Astrocyte (in vitro differentiated cells and primary cell): Measurements from ENCODE around the gene THBS1. TPM values are rescaled to one million over a fixed set of nuclear protein-coding genes. Genes with fewer than 3 reads are reported as not detected.

Experiments
- DNase-seq: peaks from one replicate; pipeline ENCODE4 v3.0.0-alpha.2; 2010; ENCODE audit warnings: low read depth
- FAIRE-seq: peaks from 2 replicates; lab custom pipeline; 2011; peaks lifted over from hg19 to GRCh38; lab: Jason Lieb, UNC
- H2AFZ ChIP-seq: 2 replicates; pipeline ENCODE4 v1.6.0; 2012; ENCODE audit warnings: low read depth, low read length, inconsistent platforms
- H3K27ac ChIP-seq: 2 replicates; pipeline ENCODE4 v1.5.1; 2011; ENCODE audit warnings: low read depth, low read length, inconsistent platforms
- H3K27me3 ChIP-seq: 2 replicates; pipeline ENCODE4 v1.6.0; 2011; ENCODE audit warnings: low read length, inconsistent platforms; ENCODE audit not compliant: insufficient read depth
- H3K36me3 ChIP-seq: 2 replicates; pipeline ENCODE4 v1.5.1; 2011; ENCODE audit warnings: low read length, inconsistent platforms; ENCODE audit not compliant: insufficient read depth
- H3K4me1 ChIP-seq: 2 replicates; pipeline ENCODE4 v1.5.1; 2011; ENCODE audit warnings: low read length, inconsistent platforms; ENCODE audit not compliant: insufficient read depth
- H3K4me2 ChIP-seq: 2 replicates; pipeline ENCODE4 v1.6.0; 2012; ENCODE audit warnings: low read length, inconsistent platforms
- H3K4me3 ChIP-seq: 2 replicates; pipeline ENCODE4 v1.5.1; 2011; ENCODE audit warnings: low read depth, mild to moderate bottlenecking, low read length, inconsistent platforms; ENCODE audit not compliant: insufficient read depth
- H3K79me2 ChIP-seq: 2 replicates; pipeline ENCODE4 v1.6.0; 2012; ENCODE audit warnings: mild to moderate bottlenecking, low read length, inconsistent platforms; ENCODE audit not compliant: insufficient read depth
- H3K9ac ChIP-seq: 2 replicates; pipeline ENCODE4 v1.6.0; 2012; ENCODE audit warnings: mild to moderate bottlenecking, low read length, inconsistent platforms
- H3K9me3 ChIP-seq: 2 replicates; pipeline ENCODE4 v1.5.1; 2012; ENCODE audit warnings: low read depth, mild to moderate bottlenecking, low read length, inconsistent platforms; ENCODE audit not compliant: insufficient read depth
- H4K20me1 ChIP-seq: 2 replicates; pipeline ENCODE4 v1.6.0; 2012; ENCODE audit warnings: low read length, inconsistent platforms; ENCODE audit not compliant: insufficient read depth
- H3K27ac Mint-ChIP-seq: one replicate; pipeline ENCODE4 v1.8.0; 2021; ENCODE audit warnings: mild to moderate bottlenecking, mixed read lengths; ENCODE audit not compliant: unreplicated experiment
- H3K27me3 Mint-ChIP-seq: one replicate; pipeline ENCODE4 v1.8.0; 2021; ENCODE audit warnings: low read depth, mixed read lengths; ENCODE audit not compliant: unreplicated experiment
- H3K36me3 Mint-ChIP-seq: one replicate; pipeline ENCODE4 v1.8.0; 2021; ENCODE audit warnings: low read depth, mixed read lengths; ENCODE audit not compliant: unreplicated experiment
- H3K4me1 Mint-ChIP-seq: one replicate; pipeline ENCODE4 v1.8.0; 2021; ENCODE audit warnings: low read depth, mixed read lengths; ENCODE audit not compliant: unreplicated experiment
- H3K4me3 Mint-ChIP-seq: one replicate; pipeline ENCODE4 v1.8.0; 2021; ENCODE audit warnings: mild to moderate bottlenecking, moderate library complexity, mixed read lengths; ENCODE audit not compliant: unreplicated experiment
- H3K9me3 Mint-ChIP-seq: one replicate; pipeline ENCODE4 v1.8.0; 2021; ENCODE audit warnings: mild to moderate bottlenecking, mixed read lengths; ENCODE audit not compliant: unreplicated experiment
- EZH2 ChIP-seq: IDR thresholded peaks from 2 replicates; pipeline ENCODE4 v1.6.1; 2012; ENCODE audit warnings: mild to moderate bottlenecking, low read length, inconsistent platforms; ENCODE audit not compliant: insufficient read depth
- total RNA-seq: library from RNA; stranded (reverse); gene quantifications from 2 replicates; pipeline ENCODE4 v1.2.1, GENCODE V29; 2021
- TF ChIP-seq, protein P1 (sequence below): IDR thresholded peaks from 2 replicates; pipeline ENCODE4 v1.5.1; 2011; ENCODE audit warnings: low read depth, mild to moderate bottlenecking, inconsistent platforms, low read length, moderate library complexity; ENCODE audit not compliant: insufficient read depth

Gene THBS1
- total RNA-seq, 1 donor from 2014 or later = 720 TPM

DNA sequence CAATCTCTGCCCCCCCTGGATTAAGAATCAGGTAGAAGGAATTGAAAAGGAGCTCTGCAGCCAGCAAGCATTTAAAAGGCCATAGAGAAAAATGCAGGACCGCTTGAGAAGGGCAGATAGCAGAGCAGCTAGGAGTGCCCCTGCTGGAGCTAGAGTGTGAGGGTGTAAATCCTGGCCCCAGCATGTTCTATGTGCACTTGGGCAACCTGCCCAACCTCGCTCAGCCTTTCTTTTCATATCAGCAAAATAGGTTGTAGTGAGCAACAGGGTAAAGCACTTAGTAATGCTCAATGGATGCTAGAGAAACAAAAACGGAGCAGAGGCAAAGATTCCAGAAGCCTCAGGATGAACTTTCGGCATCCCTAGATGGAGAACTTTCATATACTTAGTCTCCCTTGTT, 25.0 kb upstream of the THBS1 start:
- Histone ChIP-seq H3K27me3 (no peaks in the 10 kb centered on the region), H3K36me3 (no peaks in the 10 kb centered on the region), H3K4me3 (no peak overlapping the region), H3K4me1 (peaks cover 6% of the 10 kb centered on the region), H3K79me2 (no peaks in the 10 kb centered on the region), H4K20me1 (no peaks in the 10 kb centered on the region), H3K4me2 (no peak overlapping the region), H3K9ac (no peak overlapping the region), H2AFZ (no peak overlapping the region), H3K27ac (no peak overlapping the region), H3K9me3 (no peaks in the 10 kb centered on the region)
- Mint-ChIP-seq H3K27me3 (peaks cover 2% of the 10 kb centered on the region), H3K36me3 (no peaks in the 10 kb centered on the region), H3K27ac (no peak overlapping the region), H3K4me3 (no peak overlapping the region), H3K4me1 (peaks cover 5% of the 10 kb centered on the region), H3K9me3 (peaks cover 4% of the 10 kb centered on the region)
- TF ChIP-seq EZH2 = no peak
- TF ChIP-seq, protein P1, sequence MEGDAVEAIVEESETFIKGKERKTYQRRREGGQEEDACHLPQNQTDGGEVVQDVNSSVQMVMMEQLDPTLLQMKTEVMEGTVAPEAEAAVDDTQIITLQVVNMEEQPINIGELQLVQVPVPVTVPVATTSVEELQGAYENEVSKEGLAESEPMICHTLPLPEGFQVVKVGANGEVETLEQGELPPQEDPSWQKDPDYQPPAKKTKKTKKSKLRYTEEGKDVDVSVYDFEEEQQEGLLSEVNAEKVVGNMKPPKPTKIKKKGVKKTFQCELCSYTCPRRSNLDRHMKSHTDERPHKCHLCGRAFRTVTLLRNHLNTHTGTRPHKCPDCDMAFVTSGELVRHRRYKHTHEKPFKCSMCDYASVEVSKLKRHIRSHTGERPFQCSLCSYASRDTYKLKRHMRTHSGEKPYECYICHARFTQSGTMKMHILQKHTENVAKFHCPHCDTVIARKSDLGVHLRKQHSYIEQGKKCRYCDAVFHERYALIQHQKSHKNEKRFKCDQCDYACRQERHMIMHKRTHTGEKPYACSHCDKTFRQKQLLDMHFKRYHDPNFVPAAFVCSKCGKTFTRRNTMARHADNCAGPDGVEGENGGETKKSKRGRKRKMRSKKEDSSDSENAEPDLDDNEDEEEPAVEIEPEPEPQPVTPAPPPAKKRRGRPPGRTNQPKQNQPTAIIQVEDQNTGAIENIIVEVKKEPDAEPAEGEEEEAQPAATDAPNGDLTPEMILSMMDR = no peak
- DNase-seq = no peak
- no peak for FAIRE-seq

DNA sequence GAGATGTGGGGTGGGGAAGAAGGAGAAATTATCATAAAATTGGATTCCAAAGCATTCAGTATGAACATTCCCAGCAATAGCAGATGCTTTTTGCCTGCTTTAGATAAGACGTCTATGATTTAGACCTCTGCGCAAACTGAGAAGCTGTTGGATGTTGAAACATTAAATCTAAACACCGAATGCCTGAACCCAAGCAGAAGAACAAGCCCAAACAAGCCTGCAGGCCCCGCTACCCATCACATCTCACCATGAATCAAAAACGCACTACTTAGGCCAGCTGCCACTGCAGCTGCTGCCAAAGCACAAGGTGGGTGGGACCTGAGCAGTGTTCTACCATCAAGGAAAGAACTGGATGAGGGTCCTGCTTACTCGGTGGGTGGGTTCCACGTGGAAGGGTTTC, 24.4 kb upstream of the THBS1 start:
- H3K27ac Mint-ChIP-seq = no peak overlapping the region
- no peaks in the 10 kb centered on the region for H3K9me3 ChIP-seq
- H3K4me3 ChIP-seq = no peak overlapping the region
- H3K4me1 Mint-ChIP-seq = peaks cover 5% of the 10 kb centered on the region
- H2AFZ ChIP-seq = no peak overlapping the region
- no peaks in the 10 kb centered on the region for H3K36me3 ChIP-seq
- H3K9me3 Mint-ChIP-seq = peaks cover 4% of the 10 kb centered on the region
- no peak overlapping the region for H3K27ac ChIP-seq
- H3K4me3 Mint-ChIP-seq = no peak overlapping the region
- DNase-seq (no peak), FAIRE-seq (no peak)
- no peaks in the 10 kb centered on the region for H3K36me3 Mint-ChIP-seq
- peaks cover 2% of the 10 kb centered on the region for H3K27me3 Mint-ChIP-seq
- no peak overlapping the region for H3K4me2 ChIP-seq
- no peaks in the 10 kb centered on the region for H3K79me2 ChIP-seq
- H3K9ac ChIP-seq = no peak overlapping the region
- peaks cover 6% of the 10 kb centered on the region for H3K4me1 ChIP-seq
- no peaks in the 10 kb centered on the region for H4K20me1 ChIP-seq
- no peaks in the 10 kb centered on the region for H3K27me3 ChIP-seq
- no peak for TF ChIP-seq EZH2
- TF ChIP-seq, protein P1 = no peak

DNA sequence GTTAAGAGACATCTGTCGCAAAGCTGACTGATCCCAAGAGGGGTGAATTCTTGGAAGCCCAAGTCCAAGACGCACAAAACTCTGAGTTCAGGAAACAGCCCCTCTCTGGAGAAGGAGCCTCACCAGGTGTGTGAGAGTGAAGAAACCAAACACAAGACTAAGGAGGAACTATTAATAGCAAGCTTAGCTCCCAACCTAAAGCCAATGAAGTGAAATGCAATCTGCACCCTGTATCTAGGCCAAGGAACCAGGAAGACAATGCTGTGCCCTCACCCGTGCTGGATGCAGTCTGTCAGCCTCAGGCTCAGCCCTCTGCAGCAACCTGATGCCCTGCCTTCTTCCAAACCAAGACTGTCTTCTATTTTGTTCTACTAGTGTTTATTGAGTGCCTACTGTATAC, 22.5 kb upstream of the THBS1 start:
- Mint-ChIP-seq H3K36me3 (no peaks in the 10 kb centered on the region), H3K9me3 (peaks cover 1% of the 10 kb centered on the region), H3K4me3 (no peak overlapping the region), H3K27ac (no peak overlapping the region), H3K27me3 (peaks cover 2% of the 10 kb centered on the region), H3K4me1 (peaks cover 5% of the 10 kb centered on the region)
- Histone ChIP-seq H3K27ac (no peak overlapping the region), H3K4me1 (peaks cover 6% of the 10 kb centered on the region), H3K4me2 (no peak overlapping the region), H3K9me3 (no peaks in the 10 kb centered on the region), H3K9ac (no peak overlapping the region), H3K4me3 (no peak overlapping the region), H3K79me2 (no peaks in the 10 kb centered on the region), H3K36me3 (no peaks in the 10 kb centered on the region), H2AFZ (no peak overlapping the region), H3K27me3 (no peaks in the 10 kb centered on the region), H4K20me1 (no peaks in the 10 kb centered on the region)
- no peak for DNase-seq
- no peak for TF ChIP-seq EZH2
- TF ChIP-seq, protein P1 = no peak
- FAIRE-seq = no peak
